Fibroblast of mammary gland (primary cell): ENCODE measurements around the gene TBRG4.
"Not testable (repeated sequence)": the region's sequence is repeated elsewhere in the genome, so short reads cannot be mapped to it uniquely, and the experiment has no call there.

Experiments used
- DNase-seq: peaks from one replicate; pipeline ENCODE4 v3.0.0-alpha.2; 2010; ENCODE audit warnings: low read depth
- H3K4me3 ChIP-seq: 2 replicates; pipeline ENCODE4 v1.5.1; 2011; ENCODE audit warnings: low read depth, mild to moderate bottlenecking, low read length, moderate library complexity; ENCODE audit not compliant: control insufficient read depth
- TF ChIP-seq, protein P1 (sequence below): conservative IDR thresholded peaks from 2 replicates; pipeline ENCODE4 v1.5.1; 2011; ENCODE audit warnings: low read depth, low read length, inconsistent platforms; ENCODE audit not compliant: control insufficient read depth, insufficient read depth

Gene TBRG4

DNA sequence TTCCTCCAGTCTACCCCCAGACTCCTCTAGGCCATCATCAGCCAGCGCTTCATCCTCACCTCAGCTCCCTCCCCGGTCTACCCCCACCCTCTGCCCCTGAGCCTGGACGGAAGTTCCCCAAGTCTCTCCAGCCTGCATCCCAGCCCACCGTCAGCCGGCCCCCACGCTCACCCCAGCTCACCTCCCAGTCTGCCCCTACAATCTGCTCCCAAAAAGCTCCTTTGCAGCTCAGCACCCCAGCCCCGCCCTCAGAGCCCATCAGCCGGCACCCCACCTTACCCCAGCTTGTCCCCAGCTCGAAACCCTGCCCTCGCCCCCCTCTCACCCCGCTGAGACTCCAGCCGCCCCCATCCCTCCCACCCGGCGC is 45.8 kb upstream of the TBRG4 start:
- no peak overlapping the region for H3K4me3 ChIP-seq
- TF ChIP-seq, protein P1, sequence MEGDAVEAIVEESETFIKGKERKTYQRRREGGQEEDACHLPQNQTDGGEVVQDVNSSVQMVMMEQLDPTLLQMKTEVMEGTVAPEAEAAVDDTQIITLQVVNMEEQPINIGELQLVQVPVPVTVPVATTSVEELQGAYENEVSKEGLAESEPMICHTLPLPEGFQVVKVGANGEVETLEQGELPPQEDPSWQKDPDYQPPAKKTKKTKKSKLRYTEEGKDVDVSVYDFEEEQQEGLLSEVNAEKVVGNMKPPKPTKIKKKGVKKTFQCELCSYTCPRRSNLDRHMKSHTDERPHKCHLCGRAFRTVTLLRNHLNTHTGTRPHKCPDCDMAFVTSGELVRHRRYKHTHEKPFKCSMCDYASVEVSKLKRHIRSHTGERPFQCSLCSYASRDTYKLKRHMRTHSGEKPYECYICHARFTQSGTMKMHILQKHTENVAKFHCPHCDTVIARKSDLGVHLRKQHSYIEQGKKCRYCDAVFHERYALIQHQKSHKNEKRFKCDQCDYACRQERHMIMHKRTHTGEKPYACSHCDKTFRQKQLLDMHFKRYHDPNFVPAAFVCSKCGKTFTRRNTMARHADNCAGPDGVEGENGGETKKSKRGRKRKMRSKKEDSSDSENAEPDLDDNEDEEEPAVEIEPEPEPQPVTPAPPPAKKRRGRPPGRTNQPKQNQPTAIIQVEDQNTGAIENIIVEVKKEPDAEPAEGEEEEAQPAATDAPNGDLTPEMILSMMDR = no peak
- DNase-seq = no peak

DNA sequence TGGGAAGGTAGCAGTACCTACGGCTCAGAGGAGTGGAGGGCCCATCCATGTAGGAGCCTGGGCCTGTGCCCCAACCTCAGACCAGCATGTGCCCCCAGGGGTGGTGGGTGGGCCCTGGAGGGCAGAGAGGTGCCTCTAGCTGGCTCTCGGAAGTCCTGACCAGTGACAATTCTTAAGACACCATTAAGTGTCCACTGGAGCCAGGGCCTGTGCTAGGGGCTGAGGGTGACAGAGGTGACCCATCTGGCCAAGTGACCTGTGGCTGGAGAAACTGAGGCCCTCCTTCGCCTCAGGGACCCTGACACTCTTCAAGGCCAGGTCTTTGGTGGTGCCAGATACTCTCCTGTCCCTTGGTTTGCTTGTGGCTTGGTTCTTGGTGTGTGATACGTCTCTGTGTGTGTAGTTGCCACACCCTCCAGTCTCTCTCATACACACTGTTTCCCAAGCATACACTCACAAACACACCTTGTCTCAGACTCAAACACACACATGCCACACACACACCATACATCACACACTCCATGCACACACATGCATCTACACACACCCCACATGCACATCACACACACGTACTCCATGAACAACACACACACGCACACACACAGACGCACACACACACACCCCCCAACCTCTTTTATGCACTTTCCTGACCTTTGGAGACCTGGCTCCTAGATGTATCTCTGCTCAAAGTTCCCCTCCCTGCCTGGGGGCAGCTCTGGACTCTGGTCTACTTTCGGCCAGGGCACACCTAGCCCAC is 45.2 kb upstream of the TBRG4 start:
- TF ChIP-seq, protein P1 = no peak
- no peak overlapping the region for H3K4me3 ChIP-seq
- DNase-seq = no peak

DNA sequence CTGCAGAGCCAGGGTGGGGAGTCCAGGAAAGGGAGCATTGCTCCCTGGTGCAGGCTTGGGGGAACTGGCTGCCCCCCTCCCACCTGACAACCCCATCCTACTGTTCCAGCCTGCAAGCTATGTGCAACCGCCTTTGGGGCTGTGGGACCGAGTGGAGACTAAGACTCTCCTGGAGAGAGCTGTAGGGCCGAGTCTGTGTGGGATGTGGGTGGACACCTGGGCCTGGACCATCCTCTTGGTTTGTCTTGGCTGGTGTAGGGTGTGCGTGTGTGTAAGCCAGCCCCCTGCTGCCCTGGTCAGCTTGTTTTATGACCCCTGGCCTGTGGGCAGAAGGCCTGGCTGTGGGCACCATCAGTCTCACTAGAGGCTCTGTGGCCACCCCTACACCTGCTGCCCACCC is 44.4 kb upstream of the TBRG4 start:
- TF ChIP-seq, protein P1 = no peak
- H3K4me3 ChIP-seq = no peak overlapping the region
- no peak for DNase-seq

DNA sequence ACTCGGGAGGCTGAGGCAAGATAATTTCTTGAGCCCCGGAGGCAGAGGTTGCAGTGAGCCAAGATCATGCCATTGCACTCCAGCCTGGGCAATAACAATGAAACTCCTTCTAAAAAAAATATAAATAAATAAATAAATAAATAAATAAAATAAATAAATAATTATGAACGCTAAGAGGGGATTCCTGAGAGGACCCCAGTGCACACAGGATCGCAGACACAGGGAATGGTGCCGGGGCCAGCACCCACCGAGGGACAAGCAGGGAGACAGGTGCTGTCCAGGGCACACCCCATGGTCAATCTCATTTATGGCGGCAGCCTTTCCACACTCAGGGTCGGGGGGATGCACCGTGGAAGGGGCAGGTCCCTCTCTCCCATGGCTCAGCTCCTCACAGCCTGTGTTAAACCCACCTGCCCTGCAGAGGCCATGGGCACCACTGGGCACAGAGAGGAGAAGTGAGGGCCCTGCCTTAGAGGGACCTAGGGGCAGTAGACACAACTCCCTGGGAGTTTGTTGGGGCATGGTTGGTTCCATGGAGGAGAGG is 43.9 kb upstream of the TBRG4 start:
- TF ChIP-seq, protein P1 = no peak
- no peak overlapping the region for H3K4me3 ChIP-seq
- no peak for DNase-seq

DNA sequence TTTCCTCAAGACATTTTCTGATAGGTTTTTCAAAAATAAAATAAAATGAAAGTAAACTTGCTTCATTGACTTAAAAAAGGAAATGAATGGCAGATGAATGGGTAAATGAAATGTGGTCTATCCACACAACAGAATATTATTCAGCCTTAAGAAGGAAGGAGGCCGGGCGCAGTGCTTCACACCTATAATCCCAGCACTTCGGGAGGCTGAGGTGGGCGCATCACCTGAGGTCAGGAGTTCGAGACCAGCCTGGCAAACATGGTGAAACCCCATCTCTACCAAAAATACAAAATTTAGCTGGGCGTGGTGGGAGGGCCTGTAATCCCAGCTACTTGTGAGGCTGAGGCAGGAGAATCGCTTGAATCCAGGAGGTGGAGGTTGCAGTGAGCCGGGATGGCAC is 42.4 kb upstream of the TBRG4 start:
- not testable (repeated sequence) for H3K4me3 ChIP-seq, DNase-seq

DNA sequence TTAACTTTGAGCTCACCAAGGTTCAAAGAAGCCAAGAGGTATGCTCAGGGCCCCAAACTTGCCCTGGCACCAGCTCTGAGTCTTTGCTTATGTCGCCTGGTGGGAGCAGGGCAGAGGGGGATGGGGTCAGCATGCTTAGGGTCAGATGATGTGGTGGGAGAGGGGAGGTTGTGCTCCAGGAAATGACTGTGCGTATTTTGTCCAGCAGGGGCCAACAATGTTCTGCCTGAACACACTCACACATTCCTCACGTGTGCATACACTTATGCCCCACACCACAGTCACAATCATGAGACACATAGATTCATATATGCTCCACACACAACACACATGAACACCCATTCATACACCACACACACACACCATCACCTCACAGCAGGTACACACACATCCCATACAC is 41.7 kb upstream of the TBRG4 start:
- TF ChIP-seq, protein P1 = no peak
- no peak for DNase-seq
- no peak overlapping the region for H3K4me3 ChIP-seq

DNA sequence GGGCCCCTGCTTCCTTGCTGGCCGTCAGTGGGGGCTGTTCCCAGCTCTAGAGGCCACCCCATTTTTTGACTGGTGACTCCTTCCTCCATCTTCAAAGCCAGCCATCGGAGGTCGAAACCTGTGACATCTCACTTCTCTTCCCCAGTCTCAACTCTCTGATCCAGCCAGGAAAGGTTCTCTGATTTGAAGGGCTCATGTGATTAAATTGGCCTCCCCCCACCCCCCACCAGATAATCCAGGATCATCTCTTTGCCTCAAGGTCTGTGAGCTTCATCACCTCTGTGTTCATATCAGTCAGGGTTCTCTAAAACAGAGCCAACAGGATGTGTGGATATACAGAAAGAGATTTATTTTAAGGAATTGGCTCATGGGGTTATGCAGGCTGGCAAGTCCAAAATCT is 40.5 kb upstream of the TBRG4 start:
- TF ChIP-seq, protein P1 = no peak
- DNase-seq = no peak
- no peak overlapping the region for H3K4me3 ChIP-seq
